K562 (cell line): ENCODE results near the gene PRDM4. TPM values are rescaled to one million over a fixed set of nuclear protein-coding genes. Genes with fewer than 3 reads are reported as not detected.

ENCODE experiments used
- ADNP ChIP-seq: fragments of 200-800 bp; sonication (Bioruptor generic); IDR thresholded peaks from 2 replicates; pipeline ENCODE4 v1.6.1; 2016; ENCODE audit warnings: missing genetic modification characterization, missing compliant biosample characterization
- BCOR ChIP-seq: fragments of 450-650 bp; IDR thresholded peaks from 2 replicates; pipeline ENCODE4 v1.6.1; 2016
- BHLHE40 ChIP-seq: IDR thresholded peaks from 2 replicates; pipeline ENCODE4 v1.6.1; 2011; ENCODE audit warnings: low read length, improper control_type of control experiment
- C11orf30 ChIP-seq: fragments of 450-650 bp; IDR thresholded peaks from 2 replicates; pipeline ENCODE4 v1.6.1; 2016; ENCODE audit warnings: low read depth, mild to moderate bottlenecking
- CHD1 ChIP-seq: fragments of 200-600 bp; sonication (generic); IDR thresholded peaks from one replicate; pipeline ENCODE4 v1.6.1; 2012; ENCODE audit warnings: mild to moderate bottlenecking, moderate library complexity, low read length, inconsistent platforms
- DACH1 ChIP-seq: fragments of 450-650 bp; IDR thresholded peaks from 2 replicates; pipeline ENCODE4 v1.6.1; 2018; ENCODE audit not compliant: partially characterized antibody
- ELF2 ChIP-seq: fragments of 250-450 bp; sonication (Bioruptor Pico); IDR thresholded peaks from 2 replicates; pipeline ENCODE4 v1.5.0; 2021; ENCODE audit warnings: mild to moderate bottlenecking
- FOXP1 ChIP-seq: sonication (generic); formaldehyde crosslinking; IDR thresholded peaks from 2 replicates; pipeline ENCODE4 v1.8.0; 2022; ENCODE audit warnings: mild to moderate bottlenecking, missing genetic modification reagents
- GABPB1 ChIP-seq: sonication (generic); formaldehyde crosslinking; IDR thresholded peaks from 2 replicates; pipeline ENCODE4 v1.8.0; 2022; ENCODE audit warnings: mild to moderate bottlenecking, missing genetic modification reagents
- GMEB1 ChIP-seq: fragments of 250-450 bp; sonication (Bioruptor Pico); IDR thresholded peaks from 2 replicates; pipeline ENCODE4 v1.4.0; 2020; ENCODE audit warnings: mild to moderate bottlenecking
- HLTF ChIP-seq: fragments of 450-650 bp; IDR thresholded peaks from 2 replicates; pipeline ENCODE4 v1.6.1; 2016
- ILK ChIP-seq: fragments of 450-650 bp; IDR thresholded peaks from 2 replicates; pipeline ENCODE4 v1.6.1; 2016; ENCODE audit warnings: missing genetic modification characterization, low read depth, mild to moderate bottlenecking, missing compliant biosample characterization, moderate library complexity, borderline replicate concordance
- KDM1A ChIP-seq, 2 experiments: fragments of 450-650 bp; IDR thresholded peaks; 2 replicates each; pipeline ENCODE4 v1.6.1; 2016; ENCODE audit warnings: mild to moderate bottlenecking in 2 of 2
- MECOM ChIP-seq: fragments of 250-450 bp; sonication (Bioruptor Pico); IDR thresholded peaks from 2 replicates; pipeline ENCODE4 v1.8.0; 2022; ENCODE audit warnings: inconsistent platforms
- MEIS2 ChIP-seq: fragments of 450-650 bp; IDR thresholded peaks from 2 replicates; pipeline ENCODE4 v1.6.1; 2014; ENCODE audit warnings: mild to moderate bottlenecking; ENCODE audit not compliant: partially characterized antibody
- POLR2A ChIP-seq: fragments of 450-650 bp; conservative IDR thresholded peaks from 2 replicates; pipeline ENCODE4 v1.6.1; 2016
- POLR2H ChIP-seq: IDR thresholded peaks from 2 replicates; pipeline ENCODE4 v1.6.1; 2016; ENCODE audit warnings: missing genetic modification characterization, low read depth, mild to moderate bottlenecking, control low read depth, missing compliant biosample characterization, moderate library complexity
- RBM22 ChIP-seq: fragments of 200-400 bp; formaldehyde crosslinking; IDR thresholded peaks from 2 replicates; pipeline ENCODE4 v1.6.1; 2018; ENCODE audit warnings: low read length, low read depth; ENCODE audit not compliant: poor library complexity, severe bottlenecking
- RFX1 ChIP-seq: fragments of 450-650 bp; IDR thresholded peaks from 2 replicates; pipeline ENCODE4 v1.6.1; 2016; ENCODE audit warnings: mild to moderate bottlenecking, moderate library complexity
- SAP30 ChIP-seq: fragments of 200-600 bp; sonication (generic); IDR thresholded peaks from 2 replicates; pipeline ENCODE4 v1.6.1; 2012; ENCODE audit warnings: borderline replicate concordance, low read depth, mild to moderate bottlenecking, moderate library complexity, low read length, control low read depth, inconsistent platforms; ENCODE audit not compliant: insufficient read depth, poor library complexity, severe bottlenecking
- SOX6 ChIP-seq: fragments of 450-650 bp; IDR thresholded peaks from 2 replicates; pipeline ENCODE4 v1.6.1; 2014; ENCODE audit warnings: mild to moderate bottlenecking
- UBTF ChIP-seq, 2 experiments: IDR thresholded peaks; 2 replicates each; pipeline ENCODE4 v1.6.1; 2012; ENCODE audit warnings: improper control_type of control experiment in 2 of 2, low read depth in 2 of 2, low read length in 2 of 2, borderline replicate concordance in 1 of 2
- XRCC3 ChIP-seq: fragments of 450-650 bp; IDR thresholded peaks from 2 replicates; pipeline ENCODE4 v1.6.1; 2017; ENCODE audit warnings: mild to moderate bottlenecking, moderate library complexity
- ZNF124 ChIP-seq: sonication (generic); formaldehyde crosslinking; IDR thresholded peaks from 2 replicates; pipeline ENCODE4 v1.8.1; 2022; ENCODE audit warnings: missing genetic modification reagents
- ZNF134 ChIP-seq: fragments of 250-450 bp; sonication (Bioruptor Pico); conservative IDR thresholded peaks from 2 replicates; pipeline ENCODE4 v1.4.0; 2020
- ZNF239 ChIP-seq: fragments of 250-450 bp; sonication (Bioruptor Pico); IDR thresholded peaks from 2 replicates; pipeline ENCODE4 v1.4.0; 2020; ENCODE audit warnings: mild to moderate bottlenecking
- ZNF324 ChIP-seq: fragments of 250-450 bp; sonication (Bioruptor Pico); IDR thresholded peaks from 2 replicates; pipeline ENCODE4 v1.4.0; 2020; ENCODE audit warnings: mild to moderate bottlenecking
- ZNF444 ChIP-seq: fragments of 250-450 bp; sonication (Bioruptor Pico); IDR thresholded peaks from 2 replicates; pipeline ENCODE4 v1.4.0; 2020; ENCODE audit warnings: mild to moderate bottlenecking, moderate library complexity
- ZNF696 ChIP-seq: fragments of 250-450 bp; sonication (Bioruptor Pico); conservative IDR thresholded peaks from 2 replicates; pipeline ENCODE4 v1.4.0; 2020; ENCODE audit warnings: mild to moderate bottlenecking, moderate library complexity
- ZSCAN32 ChIP-seq: fragments of 450-650 bp; formaldehyde crosslinking; IDR thresholded peaks from 2 replicates; pipeline ENCODE4 v1.4.0; 2020; ENCODE audit warnings: mild to moderate bottlenecking, moderate library complexity
- polyA plus RNA-seq, 8 experiments: library from polyadenylated mRNA; depleted of rRNA in 4 of 8; stranded (reverse) in 5 of 8; unstranded in 3 of 8; fragments of >200 nt; fragmentation: Nextera tagmentation in 2 of 8; fragmentation: Illumina TruSeq in 1 of 8; extraction: Ambion mirVana in 2 of 8; extraction: Trizol in 1 of 8; gene quantifications; 2 replicates each; pipeline versions ENCODE4 v1.2.1 to v1.2.3, GENCODE V29; 2011 to 2014; ENCODE audit warnings: inconsistent platforms in 1 of 8, missing spikeins in 1 of 8
- total RNA-seq, 7 experiments: library from RNA; depleted of rRNA in 6 of 7; stranded (reverse); fragments of >200 nt in 6 of 7; fragmentation: Illumina TruSeq in 2 of 7; extraction: Trizol in 2 of 7; gene quantifications; 2 replicates each; pipeline versions ENCODE4 v1.2.1 to v1.2.3, GENCODE V29; 2011 to 2021; ENCODE audit warnings: low replicate concordance in 1 of 7

The PRDM4 gene
- total and polyA plus RNA-seq, 9 of the 15 experiments (the other 6 are each of a cell fraction or from before 2014, with no cell fraction given), result 5.9 to 26.0 (median 20.0) TPM

DNA sequence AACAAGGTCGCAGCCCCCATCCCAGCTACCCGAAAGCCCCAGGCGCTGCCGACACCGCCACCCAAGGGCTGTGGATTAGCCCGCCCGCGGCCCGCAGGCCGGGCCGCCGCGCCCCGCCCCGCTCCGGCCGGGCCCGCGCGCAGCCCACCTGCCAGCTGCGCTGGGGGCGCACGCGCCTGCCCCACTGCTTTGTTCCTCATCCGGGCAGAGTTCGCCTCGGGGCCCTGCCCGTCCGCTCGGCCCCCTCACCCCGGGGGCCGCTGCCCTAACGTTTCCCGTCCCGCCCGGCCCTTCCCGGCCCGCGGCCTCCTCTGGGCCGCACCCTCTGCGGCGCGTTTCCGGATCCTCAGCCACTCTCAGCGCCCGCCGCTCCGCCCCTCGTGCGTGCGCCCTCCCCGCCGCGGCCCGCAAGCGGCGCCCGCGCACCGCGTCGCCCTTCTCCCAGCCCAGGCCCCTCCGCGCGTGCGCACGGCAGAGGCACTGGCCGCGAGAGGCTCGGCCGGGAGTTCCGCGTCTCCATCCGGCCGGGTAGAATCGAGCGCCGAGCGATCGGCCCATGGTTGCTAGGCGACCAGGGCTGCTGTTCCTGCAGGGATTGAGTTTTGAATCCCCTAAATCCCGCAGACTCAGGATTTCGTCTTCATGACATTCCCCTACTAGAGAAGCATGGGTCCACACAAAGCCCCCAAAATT lies at the start of gene PRDM4 (continued):
- TF ChIP-seq UBTF (IDR thresholded peaks at IDR 0.05; ENCODE audit: borderline replicate concordance in 1 of 2, low read depth in 2 of 2, low read length in 2 of 2), result 0 out of 4 replicates have a peak, but pooled peaks of 1 of the 2 experiments have one; percentile 41
- TF ChIP-seq HLTF, result no peak
- TF ChIP-seq BHLHE40, result no peak; the same call in 1 of the 2 replicates
- TF ChIP-seq XRCC3, result no peak
- TF ChIP-seq ILK (tag), result no peak
- TF ChIP-seq POLR2A, result peak; percentile 70
- no peak for TF ChIP-seq DACH1
- TF ChIP-seq CHD1, result no peak
- no peak for TF ChIP-seq ADNP (tag)
- peak; percentile 98 for TF ChIP-seq RFX1
- TF ChIP-seq SAP30, result no peak
- TF ChIP-seq MECOM (CRISPR knock-in tag), result no peak
- TF ChIP-seq ELF2 (CRISPR knock-in tag), result peak; percentile 85
- TF ChIP-seq POLR2H (tag), result peak; percentile 56
- TF ChIP-seq ZNF324, result no peak
- TF ChIP-seq BCOR, result no peak
- TF ChIP-seq ZNF134, result no peak
- TF ChIP-seq SOX6, result peak; percentile 42; the same call in 1 of the 2 replicates
- no peak for TF ChIP-seq ZNF124 (CRISPR knock-in tag)
- peak; percentile 71 for TF ChIP-seq GABPB1 (CRISPR knock-in tag)
- peak; percentile 90 for TF ChIP-seq MEIS2
- TF ChIP-seq GMEB1 (CRISPR knock-in tag), result peak; percentile 96
- no peak for TF ChIP-seq FOXP1 (CRISPR knock-in tag)
- no peak for TF ChIP-seq ZNF444 (CRISPR knock-in tag)
- no peak; the same call in 1 of the 2 replicates for TF ChIP-seq C11orf30
- TF ChIP-seq RBM22, result no peak
- TF ChIP-seq KDM1A (IDR thresholded peaks at IDR 0.05), result no peak
- TF ChIP-seq ZSCAN32 (CRISPR knock-in tag), result no peak
- no peak for TF ChIP-seq ZNF696 (CRISPR knock-in tag)
- no peak for TF ChIP-seq ZNF239 (CRISPR knock-in tag)
